Measurements from ENCODE around the gene NBPF3. TPM values are rescaled to one million over a fixed set of nuclear protein-coding genes. Genes with fewer than 3 reads are reported as not detected.
"Not testable (repeated sequence)": the region's sequence is repeated elsewhere in the genome, so short reads cannot be mapped to it uniquely, and the experiment has no call there.

Gene NBPF3
- total RNA-seq, 1 donor = 6.6 TPM

- Histone ChIP-seq H3K9me3 (ENCODE audit: low read depth, low read length) (no peaks in the 10 kb centered on the region), H3K27me3 (ENCODE audit: insufficient read depth, low read length) (no peaks in the 10 kb centered on the region), H3K4me1 (ENCODE audit: insufficient read depth, low read length) (no peaks in the 10 kb centered on the region), H3K4me3 (ENCODE audit: low read length) (no peak overlapping the region)
Observed at GRCh38 chr1:21517660-21518480, 77.9 kb downstream of the NBPF3 start.

GRCh38 chr1:21518774-21519455 lies 79.0 kb downstream of the NBPF3 start:
- no peaks in the 10 kb centered on the region for H3K4me1 ChIP-seq (ENCODE audit: insufficient read depth, low read length)
- no peaks in the 10 kb centered on the region for H3K9me3 ChIP-seq (ENCODE audit: low read depth, low read length)
- no peak overlapping the region for H3K4me3 ChIP-seq (ENCODE audit: low read length)
- H3K27me3 ChIP-seq (ENCODE audit: insufficient read depth, low read length) = no peaks in the 10 kb centered on the region

DNA sequence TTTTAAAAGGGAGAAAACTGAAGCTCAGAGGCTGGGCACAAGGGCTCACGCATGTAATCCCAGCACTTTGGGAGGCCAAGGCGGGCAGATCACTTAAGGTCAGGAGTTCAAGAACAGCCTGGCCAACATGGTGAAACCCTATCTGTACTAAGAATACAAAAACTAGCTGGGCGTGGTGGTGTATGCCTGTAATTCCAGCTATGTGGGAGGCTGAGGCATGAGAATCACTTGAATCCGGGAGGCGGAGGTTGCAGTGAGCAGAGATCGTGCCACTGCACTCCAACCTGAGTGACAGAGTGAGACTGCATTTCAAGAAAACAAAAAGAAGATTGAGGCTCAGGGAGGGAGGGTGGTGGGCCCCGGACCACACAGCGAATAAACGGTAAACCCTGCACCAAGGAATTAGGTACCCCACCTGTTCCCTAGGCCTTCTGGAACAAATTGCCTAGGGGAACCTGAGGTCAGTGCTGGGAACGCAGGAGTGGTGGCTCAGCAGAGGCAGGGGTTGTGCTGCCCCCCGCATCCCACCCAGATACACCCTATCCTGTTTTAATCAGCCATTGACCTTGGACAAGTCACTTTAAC lies 79.6 kb downstream of the NBPF3 start:
- H3K4me1 ChIP-seq (ENCODE audit: insufficient read depth, low read length); H3K9me3 ChIP-seq (ENCODE audit: low read depth, low read length); H3K4me3 ChIP-seq (ENCODE audit: low read length); H3K27me3 ChIP-seq (ENCODE audit: insufficient read depth, low read length): not testable (repeated sequence)

- no peaks in the 10 kb centered on the region for H3K27me3 ChIP-seq (ENCODE audit: insufficient read depth, low read length)
- peaks cover 13% of the 10 kb centered on the region for H3K4me1 ChIP-seq (ENCODE audit: insufficient read depth, low read length)
- no peak overlapping the region for H3K4me3 ChIP-seq (ENCODE audit: low read length)
- no peaks in the 10 kb centered on the region for H3K9me3 ChIP-seq (ENCODE audit: low read depth, low read length)
Observed at GRCh38 chr1:21520899-21521716, 81.2 kb downstream of the NBPF3 start.

GRCh38 chr1:21521717-21522060 lies 81.8 kb downstream of the NBPF3 start:
- peaks cover 13% of the 10 kb centered on the region for H3K4me1 ChIP-seq (ENCODE audit: insufficient read depth, low read length)
- H3K9me3 ChIP-seq (ENCODE audit: low read depth, low read length) = no peaks in the 10 kb centered on the region
- no peaks in the 10 kb centered on the region for H3K27me3 ChIP-seq (ENCODE audit: insufficient read depth, low read length)

GRCh38 chr1:21522525-21523038 lies 82.6 kb downstream of the NBPF3 start:
- no peak overlapping the region for H3K4me3 ChIP-seq (ENCODE audit: low read length)
- H3K9me3 ChIP-seq (ENCODE audit: low read depth, low read length) = no peaks in the 10 kb centered on the region
- peaks cover 13% of the 10 kb centered on the region for H3K4me1 ChIP-seq (ENCODE audit: insufficient read depth, low read length)
- H3K27me3 ChIP-seq (ENCODE audit: insufficient read depth, low read length) = no peaks in the 10 kb centered on the region

More at GRCh38 chr1:21521717-21522060, 81.8 kb downstream of the NBPF3 start:
- no peak overlapping the region for H3K4me3 ChIP-seq (ENCODE audit: low read length)

DNA sequence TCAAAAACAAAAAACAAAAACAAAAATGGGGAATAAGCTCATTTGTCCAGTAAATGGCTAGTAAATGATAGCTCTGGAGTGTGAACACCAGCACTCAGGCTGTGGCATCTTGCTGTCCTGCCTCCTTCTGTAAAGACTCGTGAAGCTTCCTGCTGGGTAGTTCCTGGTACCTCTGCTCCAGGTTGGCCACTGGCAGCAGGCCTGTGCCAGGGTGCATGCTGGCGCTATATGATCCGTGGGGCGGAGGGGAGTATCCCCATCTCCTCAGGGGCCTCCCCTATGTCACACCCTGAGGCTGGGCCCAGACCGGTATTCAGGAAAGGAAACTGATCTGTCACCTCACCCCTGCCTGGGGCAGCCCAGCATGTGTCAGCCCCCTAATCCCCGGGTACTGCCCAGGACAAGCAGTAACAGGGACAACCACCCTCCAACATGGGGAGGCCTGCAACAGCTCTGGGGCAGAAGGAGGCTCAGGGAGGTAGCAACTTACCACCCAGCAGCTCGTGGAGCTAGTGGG lies 83.4 kb downstream of the NBPF3 start:
- Histone ChIP-seq H3K4me3 (ENCODE audit: low read length) (no peak overlapping the region), H3K4me1 (ENCODE audit: insufficient read depth, low read length) (peaks cover 13% of the 10 kb centered on the region), H3K9me3 (ENCODE audit: low read depth, low read length) (no peaks in the 10 kb centered on the region), H3K27me3 (ENCODE audit: insufficient read depth, low read length) (no peaks in the 10 kb centered on the region)

- Histone ChIP-seq H3K27me3 (ENCODE audit: insufficient read depth, low read length) (no peaks in the 10 kb centered on the region), H3K4me1 (ENCODE audit: insufficient read depth, low read length) (peaks cover 13% of the 10 kb centered on the region), H3K9me3 (ENCODE audit: low read depth, low read length) (no peaks in the 10 kb centered on the region), H3K4me3 (ENCODE audit: low read length) (no peak overlapping the region)
Observed at GRCh38 chr1:21524220-21524619, 84.3 kb downstream of the NBPF3 start.

DNA sequence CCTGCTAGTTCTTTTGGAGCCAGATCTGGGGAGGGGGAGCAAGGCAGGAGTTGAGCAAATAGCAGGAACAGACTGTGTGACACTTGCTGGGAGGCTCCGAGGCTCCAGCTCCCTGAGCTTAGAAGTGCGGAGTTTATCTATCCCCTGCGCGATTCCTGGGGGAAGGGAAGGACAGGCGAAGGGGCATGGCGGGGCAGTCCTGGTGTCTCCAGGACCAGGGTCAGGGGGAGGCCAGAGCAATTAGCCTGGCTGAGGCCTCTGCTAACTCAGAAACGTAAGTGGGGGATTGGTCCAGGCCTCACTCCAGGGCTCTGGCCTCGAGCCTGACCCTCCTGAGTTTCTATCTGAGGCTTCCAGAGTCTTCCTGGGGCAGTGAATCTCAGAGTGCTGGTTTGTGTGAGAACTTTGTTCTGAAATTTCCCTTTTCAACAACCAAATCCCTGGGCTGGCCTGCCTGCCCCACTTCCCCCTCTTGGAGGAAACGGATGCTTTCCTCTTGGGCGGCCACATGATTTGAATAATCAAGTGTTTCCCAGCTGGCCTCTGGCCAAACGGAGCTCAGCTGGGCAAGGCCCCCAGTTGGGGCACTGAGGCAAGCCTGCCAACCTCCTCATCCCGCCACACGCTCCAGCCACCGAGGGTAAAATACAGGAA lies 84.9 kb downstream of the NBPF3 start:
- Histone ChIP-seq H3K9me3 (ENCODE audit: low read depth, low read length) (no peaks in the 10 kb centered on the region), H3K4me3 (ENCODE audit: low read length) (no peak overlapping the region), H3K4me1 (ENCODE audit: insufficient read depth, low read length) (peaks cover 13% of the 10 kb centered on the region), H3K27me3 (ENCODE audit: insufficient read depth, low read length) (no peaks in the 10 kb centered on the region)

DNA sequence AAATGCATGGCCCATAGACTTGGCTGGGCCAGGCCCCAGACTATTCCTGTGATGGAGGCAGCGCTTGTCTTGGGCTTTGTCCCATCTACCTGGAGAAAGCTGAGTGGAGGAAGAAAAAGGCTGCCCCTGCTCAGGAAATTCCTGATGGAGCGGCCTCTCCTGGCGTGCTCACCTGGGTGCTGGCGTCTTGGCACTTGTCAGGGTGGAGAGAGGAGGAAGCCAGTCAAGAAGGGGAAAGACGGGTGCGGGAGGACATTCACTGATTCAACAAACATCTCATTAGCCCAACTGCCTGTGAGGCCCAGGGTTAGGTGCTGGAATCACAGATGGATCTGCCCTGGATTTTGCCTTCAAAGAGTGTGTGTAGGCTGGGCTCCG lies 85.4 kb downstream of the NBPF3 start:
- no peaks in the 10 kb centered on the region for H3K27me3 ChIP-seq (ENCODE audit: insufficient read depth, low read length)
- no peak overlapping the region for H3K4me3 ChIP-seq (ENCODE audit: low read length)

DNA sequence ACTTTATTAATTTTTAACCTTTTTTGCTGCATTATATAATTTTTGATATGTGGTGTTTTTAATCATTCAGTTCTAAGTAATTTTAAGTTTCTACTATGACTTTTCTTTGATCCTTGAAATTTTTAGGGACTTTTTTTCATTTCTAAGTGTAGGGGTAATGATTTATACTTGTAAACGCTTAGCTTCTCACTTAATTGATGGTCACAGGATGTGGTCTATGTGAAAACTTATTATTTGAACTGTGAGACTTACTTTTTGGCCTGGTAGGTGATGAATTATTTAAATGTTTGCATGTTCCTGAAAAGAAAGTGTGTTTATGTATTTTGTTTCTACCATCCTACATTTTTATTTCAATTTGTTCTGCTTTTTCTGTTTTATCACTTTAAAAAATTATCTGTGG lies 86.5 kb downstream of the NBPF3 start:
- Histone ChIP-seq H3K9me3 (ENCODE audit: low read depth, low read length) (no peaks in the 10 kb centered on the region), H3K27me3 (ENCODE audit: insufficient read depth, low read length) (no peaks in the 10 kb centered on the region), H3K4me1 (ENCODE audit: insufficient read depth, low read length) (peaks cover 13% of the 10 kb centered on the region)

More for the DNA sequence above, 85.4 kb downstream of the NBPF3 start:
- H3K4me1 ChIP-seq (ENCODE audit: insufficient read depth, low read length) = peaks cover 13% of the 10 kb centered on the region
- no peaks in the 10 kb centered on the region for H3K9me3 ChIP-seq (ENCODE audit: low read depth, low read length)

GRCh38 chr1:21530368-21531016 lies 90.6 kb downstream of the NBPF3 start:
- Histone ChIP-seq H3K4me1 (ENCODE audit: insufficient read depth, low read length) (peaks cover 4% of the 10 kb centered on the region), H3K27me3 (ENCODE audit: insufficient read depth, low read length) (no peaks in the 10 kb centered on the region), H3K4me3 (ENCODE audit: low read length) (no peak overlapping the region), H3K9me3 (ENCODE audit: low read depth, low read length) (no peaks in the 10 kb centered on the region)

More for the DNA sequence above, 86.5 kb downstream of the NBPF3 start:
- H3K4me3 ChIP-seq (ENCODE audit: low read length) = no peak overlapping the region

DNA sequence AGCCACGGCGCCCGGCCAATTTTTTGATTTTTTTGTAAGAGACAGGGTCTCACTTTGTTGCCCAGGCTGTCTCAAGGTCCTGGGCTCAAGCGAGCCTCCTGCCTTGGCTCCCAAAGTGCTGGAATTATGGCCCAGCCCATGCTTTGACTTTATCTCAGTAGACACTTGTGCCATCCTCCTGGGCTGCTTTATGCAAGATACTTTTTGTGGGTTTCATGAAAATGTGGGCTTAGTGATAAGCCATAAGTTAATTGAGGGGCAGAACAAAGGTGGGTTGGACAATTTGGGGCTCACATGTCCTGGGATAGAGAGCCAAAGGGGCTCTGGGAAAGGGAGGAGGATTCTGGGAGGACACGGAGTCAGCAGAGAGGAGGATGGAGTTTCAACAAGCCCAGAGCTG lies 91.3 kb downstream of the NBPF3 start:
- Histone ChIP-seq H3K9me3 (ENCODE audit: low read depth, low read length) (no peaks in the 10 kb centered on the region), H3K4me1 (ENCODE audit: insufficient read depth, low read length) (peaks cover 5% of the 10 kb centered on the region), H3K4me3 (ENCODE audit: low read length) (no peak overlapping the region), H3K27me3 (ENCODE audit: insufficient read depth, low read length) (no peaks in the 10 kb centered on the region)

DNA sequence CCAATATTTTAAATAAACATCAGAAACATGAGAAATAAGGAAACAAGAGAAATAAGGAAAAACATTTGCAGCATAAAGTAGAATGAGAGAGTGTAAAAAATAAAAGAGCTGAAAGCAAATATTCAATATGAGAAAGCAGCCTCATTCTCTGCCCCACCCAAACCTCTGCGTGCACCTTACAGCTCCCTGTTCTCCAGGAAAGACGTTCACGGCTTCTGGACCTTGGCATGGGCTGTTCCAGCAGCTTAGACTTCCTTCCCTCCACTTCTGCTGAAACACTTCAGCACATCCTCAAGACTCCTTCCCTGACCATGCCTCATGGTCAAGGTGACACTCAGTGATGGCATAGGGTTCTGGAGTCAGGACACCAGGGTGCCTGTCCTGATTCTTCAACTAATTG lies 92.6 kb downstream of the NBPF3 start:
- H3K4me1 ChIP-seq (ENCODE audit: insufficient read depth, low read length) = peaks cover 15% of the 10 kb centered on the region
- H3K9me3 ChIP-seq (ENCODE audit: low read depth, low read length) = no peaks in the 10 kb centered on the region
- H3K4me3 ChIP-seq (ENCODE audit: low read length) = no peak overlapping the region
- no peaks in the 10 kb centered on the region for H3K27me3 ChIP-seq (ENCODE audit: insufficient read depth, low read length)
